Stimulated activated CD4-positive, alpha-beta T cell treated with anti-CD3 and anti-CD28 coated beads, Interleukin-1b, Interleukin-23, amount 100 ng/mL, for 24 hours (primary cell): Measurements from ENCODE around the gene ABCC8.

Experiments
- DNase-seq, 4 experiments: peaks; one replicate each; pipeline ENCODE4 v3.0.0-alpha.2; 2020; ENCODE audit warnings: low read depth in 4 of 4, low spot score in 1 of 4

ABCC8 gene

DNA sequence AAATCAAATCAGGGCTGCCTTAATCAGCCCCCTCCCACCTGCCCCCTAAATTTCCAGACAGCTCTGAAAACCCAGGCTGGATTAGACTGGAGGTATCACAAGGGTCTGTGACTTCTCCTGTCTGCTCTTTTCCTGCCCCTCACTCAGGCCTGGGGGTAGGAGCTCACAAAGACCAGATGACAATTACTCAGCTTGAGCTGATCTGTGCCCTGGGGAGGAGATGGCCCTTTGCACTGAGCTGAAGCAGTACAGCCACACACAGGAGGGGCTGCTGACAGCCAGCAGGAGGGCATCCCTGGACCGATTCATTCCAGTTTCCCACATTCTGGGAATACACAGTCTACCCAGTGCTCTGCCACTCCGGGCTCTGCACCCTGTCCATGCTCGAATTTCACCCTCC, 4.2 kb downstream of the ABCC8 start:
- no peak for DNase-seq

DNA sequence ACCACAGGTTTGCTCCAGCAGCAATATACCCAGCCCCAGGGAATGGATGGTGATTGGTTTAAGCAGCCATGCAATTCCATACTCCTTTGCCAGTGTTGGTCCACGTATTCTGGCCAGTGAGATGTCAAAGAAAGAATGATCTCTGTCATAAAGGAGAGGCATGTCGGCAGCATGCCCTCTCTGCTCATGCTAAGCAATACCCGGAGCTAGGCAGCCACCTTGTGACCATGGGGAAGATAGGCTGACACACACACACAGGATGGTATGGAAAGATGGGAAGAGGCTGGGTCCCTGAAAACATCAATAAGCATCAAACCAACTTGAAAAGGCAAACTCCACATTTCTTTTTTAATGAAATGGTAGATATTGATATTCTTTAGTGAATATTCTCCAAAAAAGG, 5.1 kb downstream of the ABCC8 start:
- no peak for DNase-seq

GRCh38 chr11:17469998-17470397, 6.6 kb downstream of the ABCC8 start:
- no peak for DNase-seq

- no peak for DNase-seq
Measured at GRCh38 chr11:17468122-17468521, 8.5 kb downstream of the ABCC8 start.

DNA sequence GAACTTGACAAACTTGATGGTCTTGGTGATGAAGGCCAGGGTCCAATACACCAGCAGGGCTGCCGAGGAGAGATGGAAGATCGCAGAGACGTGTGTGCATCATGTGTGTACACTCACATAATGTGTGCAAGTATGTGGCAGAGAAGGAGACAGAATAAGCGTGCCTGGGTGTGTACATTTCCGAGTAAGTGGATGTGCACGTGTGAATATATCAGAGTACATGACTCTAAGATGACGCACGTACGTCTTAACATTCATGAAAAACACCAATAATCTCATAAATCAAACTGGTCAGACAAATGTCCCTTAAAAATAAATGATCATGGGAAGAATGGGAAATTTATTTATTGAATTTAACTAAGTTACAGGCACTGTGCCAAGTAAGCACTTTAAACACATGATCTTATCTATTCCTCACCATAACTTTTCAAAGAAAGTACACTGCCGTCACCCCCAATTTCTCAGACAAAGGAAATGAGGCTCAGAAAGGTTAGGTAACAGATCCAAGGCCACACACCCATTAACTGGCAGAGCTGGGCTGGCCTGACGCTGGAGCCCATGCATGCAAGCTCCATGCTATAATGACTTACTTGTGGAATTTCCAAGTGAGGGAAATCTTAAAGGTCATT, 13.0 kb downstream of the ABCC8 start:
- no peak for DNase-seq

DNA sequence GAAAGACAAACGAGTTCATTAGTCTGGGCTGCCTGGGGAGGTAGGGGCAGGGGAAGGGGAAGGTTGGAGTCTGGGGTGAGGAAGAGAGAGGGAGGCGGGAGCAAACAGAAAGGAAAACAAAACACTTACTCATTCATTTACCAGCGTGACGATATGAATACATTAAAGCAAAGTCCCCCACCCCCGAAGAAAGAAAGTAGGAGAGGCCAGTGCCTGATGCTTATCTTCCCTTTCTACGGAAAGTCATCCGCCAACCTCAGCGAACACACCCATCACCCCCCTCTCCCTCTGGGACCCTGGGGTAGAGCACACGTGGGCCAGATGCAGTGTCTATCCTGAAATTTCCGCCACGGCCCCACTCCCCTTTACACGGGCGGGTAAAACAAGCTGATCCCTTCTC, 13.7 kb downstream of the ABCC8 start:
- no peak for DNase-seq

DNA sequence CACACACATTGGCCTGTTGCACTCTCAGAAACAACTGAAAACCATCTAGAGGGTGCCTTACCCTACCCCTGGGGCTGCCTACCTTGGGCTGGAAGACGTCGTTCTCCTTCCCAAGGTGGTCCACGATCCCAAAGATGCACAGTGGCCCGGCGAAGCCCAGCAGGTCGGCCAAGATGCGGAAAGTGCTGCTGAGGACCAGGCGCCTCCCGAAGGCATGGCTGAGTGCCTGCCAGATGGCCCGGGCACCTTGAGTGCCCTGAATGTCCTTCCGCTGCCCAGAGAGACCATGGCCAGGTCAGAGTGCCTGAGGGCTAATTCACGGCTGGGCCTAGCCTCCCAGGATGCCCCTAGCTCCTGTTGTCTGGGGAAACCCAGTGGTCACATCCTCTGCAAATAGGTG, 16.2 kb downstream of the ABCC8 start:
- no peak for DNase-seq

DNA sequence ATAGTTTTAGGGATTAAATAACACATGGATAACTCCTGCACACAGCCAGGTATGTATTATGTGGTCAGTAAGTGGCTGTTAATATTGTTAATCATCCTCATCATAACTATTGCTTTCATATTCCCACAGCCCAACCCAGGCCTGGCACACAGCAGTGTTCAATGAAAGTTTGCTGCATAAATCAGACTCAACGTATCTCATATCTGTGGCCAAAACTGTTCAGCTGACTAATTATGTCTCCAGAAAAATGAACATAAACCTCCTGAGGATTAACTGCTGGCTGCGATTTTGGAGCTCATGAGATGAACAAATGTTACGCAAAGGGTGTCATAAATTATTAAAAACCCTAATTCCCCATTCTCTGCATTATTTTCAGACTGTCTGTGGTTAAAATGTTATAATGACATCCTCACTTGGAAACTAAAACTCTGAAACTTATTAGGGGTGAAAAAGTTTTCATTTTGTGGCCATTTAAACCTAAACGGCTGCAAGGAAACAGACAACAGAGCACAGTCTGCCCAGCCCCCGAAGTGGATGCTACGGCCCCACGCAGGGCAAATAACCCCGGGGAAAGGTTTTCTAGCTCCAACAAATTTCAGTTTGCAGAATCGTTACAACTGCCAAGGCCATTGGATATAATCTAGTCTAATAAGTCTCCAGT, 17.3 kb downstream of the ABCC8 start:
- DNase-seq, result no peak

GRCh38 chr11:17458268-17458667, 18.4 kb downstream of the ABCC8 start:
- DNase-seq, result no peak

DNA sequence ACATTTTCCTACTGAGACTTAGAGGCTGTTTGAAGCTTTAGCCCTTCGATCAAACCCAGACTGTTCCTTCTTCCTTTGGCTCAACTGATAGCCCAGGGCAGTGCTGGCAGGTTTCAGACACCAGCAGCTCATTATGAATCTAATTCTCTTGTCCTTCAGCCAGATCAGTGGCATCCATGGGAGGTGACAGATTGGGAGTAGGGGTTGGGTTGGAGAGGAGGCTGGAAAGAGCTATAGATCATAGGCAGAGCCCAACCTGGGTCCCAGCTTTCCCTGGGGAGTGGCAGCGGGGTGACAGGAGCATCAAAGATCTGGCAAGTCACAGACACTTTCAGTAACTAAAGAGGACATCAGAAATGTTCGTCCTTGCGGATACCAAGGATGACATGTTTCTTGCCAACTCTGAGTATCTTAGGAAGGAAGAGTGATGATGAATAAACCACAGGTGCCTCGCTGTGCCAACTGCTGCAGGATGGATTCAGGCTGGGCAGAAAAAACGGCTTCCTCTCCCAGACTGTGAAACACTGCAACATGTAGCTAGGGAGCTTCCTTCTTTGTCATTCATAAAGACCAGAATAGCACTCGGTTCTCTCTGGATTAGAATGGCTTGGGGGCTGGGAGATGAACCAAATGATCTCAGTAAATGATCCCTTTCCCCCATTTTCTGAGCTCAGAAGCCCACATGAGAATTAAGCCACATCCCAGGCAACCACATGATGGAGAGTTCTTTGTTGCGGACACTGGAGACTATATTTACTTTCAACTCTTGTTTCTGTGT, 19.1 kb downstream of the ABCC8 start:
- no peak for DNase-seq

- DNase-seq, result no peak
Measured at GRCh38 chr11:17452668-17453067, 24.0 kb downstream of the ABCC8 start.

- no peak for DNase-seq
Measured at GRCh38 chr11:17449158-17449557, 27.5 kb downstream of the ABCC8 start.

GRCh38 chr11:17446482-17446881, 30.2 kb downstream of the ABCC8 start:
- DNase-seq, result no peak

GRCh38 chr11:17445240-17445795, 31.3 kb downstream of the ABCC8 start:
- DNase-seq, result no peak

DNA sequence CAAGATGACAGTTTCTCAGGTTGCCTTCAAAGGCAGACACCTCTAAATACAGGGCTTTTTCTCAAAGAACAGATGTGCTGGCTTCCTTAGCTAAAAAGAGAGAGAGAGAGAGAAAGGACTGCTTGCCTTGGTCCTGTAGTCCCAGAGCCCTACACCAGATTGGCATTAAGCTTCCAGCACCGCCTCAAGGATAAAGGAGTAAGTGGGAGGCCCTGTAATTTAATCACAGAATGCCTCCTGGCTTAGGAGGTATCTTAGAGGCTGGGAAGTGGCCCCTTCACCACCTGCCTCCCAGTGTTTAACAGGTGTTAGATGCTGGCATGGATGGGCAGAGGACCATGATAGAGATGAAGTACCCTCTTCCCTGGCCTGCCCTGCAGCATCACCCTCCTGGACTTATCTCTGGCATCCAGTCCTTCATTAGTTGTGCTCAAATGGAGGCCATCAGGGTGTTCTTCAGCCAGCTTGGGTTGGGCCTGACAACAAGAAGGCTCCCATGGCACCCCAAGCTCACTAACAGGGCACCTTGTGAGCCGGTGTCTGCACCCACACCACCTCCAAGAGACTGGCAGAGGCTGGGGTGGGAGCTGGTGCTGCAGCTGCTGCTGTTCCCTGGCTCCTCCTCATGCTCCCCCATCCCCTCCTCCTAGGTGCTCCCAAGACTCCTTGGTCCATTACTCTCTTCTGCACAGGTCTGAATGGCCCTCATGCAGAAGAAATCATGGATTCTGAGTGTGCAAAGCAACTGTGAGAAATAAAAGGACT, 32.5 kb downstream of the ABCC8 start:
- DNase-seq, result no peak

DNA sequence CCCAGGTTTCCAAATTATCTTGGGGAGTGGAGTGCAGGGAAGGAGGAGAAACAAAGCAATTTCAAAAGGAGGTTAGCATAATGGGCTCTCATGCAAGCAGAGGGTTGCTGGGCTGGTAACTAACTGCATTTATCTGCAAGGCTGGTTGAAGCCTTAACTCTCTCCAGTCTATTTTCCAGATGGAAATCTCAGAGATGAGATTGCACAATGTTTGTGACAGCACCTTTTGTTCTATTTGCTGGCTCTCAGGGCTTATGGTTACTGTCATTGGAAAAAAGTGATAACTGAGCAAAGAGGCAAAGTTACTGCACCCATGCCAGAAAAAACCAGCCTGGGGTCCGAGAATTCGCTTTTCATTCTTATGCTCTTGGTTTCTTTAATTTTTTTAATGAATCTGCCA, 33.2 kb downstream of the ABCC8 start:
- no peak for DNase-seq

GRCh38 chr11:17443000-17443399, 33.6 kb downstream of the ABCC8 start:
- DNase-seq, result no peak

DNA sequence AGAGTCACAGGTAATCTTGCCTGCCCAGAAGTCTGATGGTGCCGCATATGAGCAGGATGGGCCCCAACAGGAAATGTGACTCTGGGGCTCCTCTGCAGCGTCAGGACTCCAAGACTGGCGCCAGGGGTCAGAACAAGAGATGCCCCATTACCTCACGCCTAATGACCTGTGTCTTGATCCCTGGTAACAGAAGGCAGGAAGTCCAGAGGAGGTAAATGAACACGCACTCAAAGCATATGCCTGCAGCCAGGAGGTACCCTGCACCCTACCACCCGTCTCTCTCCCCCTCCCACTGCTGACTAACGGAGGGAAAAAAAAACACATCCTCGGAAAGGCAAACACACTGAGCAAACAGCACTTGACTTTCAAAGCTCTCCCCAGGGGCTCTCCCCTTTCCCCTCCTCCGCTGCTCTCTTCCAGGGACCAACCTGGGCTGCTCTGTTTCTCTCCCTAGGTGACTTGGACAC, 37.3 kb downstream of the ABCC8 start:
- no peak for DNase-seq

GRCh38 chr11:17437366-17437765, 39.3 kb downstream of the ABCC8 start:
- no peak for DNase-seq

- no peak for DNase-seq
Measured at GRCh38 chr11:17434108-17434507, 42.5 kb downstream of the ABCC8 start.

DNA sequence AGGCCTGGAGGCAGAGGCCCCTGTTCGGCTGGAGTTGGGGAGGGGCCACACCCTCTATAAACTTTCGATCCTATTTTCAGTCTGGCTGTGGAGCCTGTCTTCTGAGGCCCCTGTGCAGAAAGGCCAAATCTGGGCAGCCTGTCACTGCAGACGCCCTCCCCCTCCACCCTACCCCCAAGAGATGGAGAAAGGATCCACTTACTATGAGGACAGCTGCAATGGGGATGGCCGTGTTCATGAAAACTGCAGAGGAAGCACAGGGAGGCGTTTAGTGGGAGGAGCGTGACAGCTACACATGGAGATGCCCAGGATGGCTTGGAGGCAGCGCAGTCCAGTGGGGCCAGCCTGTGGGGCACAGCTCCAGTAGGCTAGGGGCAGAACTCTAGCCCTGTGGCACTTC, 44.6 kb downstream of the ABCC8 start:
- DNase-seq, result no peak
